Panc1 (cell line): Measurements from ENCODE around the gene CCDC73.

Experiments used
- POLR2AphosphoS5 ChIP-seq: IDR thresholded peaks from 2 replicates; pipeline ENCODE4 v1.6.1; 2012; ENCODE audit warnings: mild to moderate bottlenecking, low read depth, low read length, moderate library complexity
- SIN3A ChIP-seq: IDR thresholded peaks from 2 replicates; pipeline ENCODE4 v1.6.1; 2012; ENCODE audit warnings: low read depth, mild to moderate bottlenecking, low read length, moderate library complexity, borderline replicate concordance; ENCODE audit not compliant: insufficient read depth
- TF ChIP-seq, protein P1 (sequence below): fragments of 450-650 bp; IDR thresholded peaks from 2 replicates; pipeline ENCODE4 v1.5.1; 2017; ENCODE audit warnings: mild to moderate bottlenecking
- TF ChIP-seq, protein P2 (sequence below), 2 experiments: IDR thresholded peaks; 2 replicates each; pipeline ENCODE4 v1.6.1; 2011 to 2012; ENCODE audit warnings: low read depth in 2 of 2, control low read depth in 1 of 2, low read length in 1 of 2, mild to moderate bottlenecking in 1 of 2, moderate library complexity in 1 of 2; ENCODE audit not compliant: insufficient read depth in 1 of 2

DNA sequence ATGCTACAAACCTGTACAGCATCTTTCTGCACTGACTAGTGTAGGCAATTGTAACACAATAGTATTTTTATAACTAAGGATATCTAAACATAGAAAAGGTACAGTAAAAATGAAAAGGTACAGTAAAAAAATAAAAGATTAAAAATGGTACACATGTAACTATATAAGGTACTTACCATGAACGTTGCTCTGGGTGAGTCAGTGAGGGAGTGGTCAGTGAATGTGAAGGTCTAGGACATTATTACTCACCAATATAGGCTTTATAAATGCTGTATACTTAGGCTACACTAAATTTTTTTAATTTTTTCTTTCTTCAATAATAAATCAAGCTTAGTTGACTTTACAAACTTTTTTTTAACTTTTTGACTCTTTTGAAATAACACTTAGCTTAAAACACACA lies 150.9 kb downstream of the CCDC73 start:
- TF ChIP-seq, protein P1, sequence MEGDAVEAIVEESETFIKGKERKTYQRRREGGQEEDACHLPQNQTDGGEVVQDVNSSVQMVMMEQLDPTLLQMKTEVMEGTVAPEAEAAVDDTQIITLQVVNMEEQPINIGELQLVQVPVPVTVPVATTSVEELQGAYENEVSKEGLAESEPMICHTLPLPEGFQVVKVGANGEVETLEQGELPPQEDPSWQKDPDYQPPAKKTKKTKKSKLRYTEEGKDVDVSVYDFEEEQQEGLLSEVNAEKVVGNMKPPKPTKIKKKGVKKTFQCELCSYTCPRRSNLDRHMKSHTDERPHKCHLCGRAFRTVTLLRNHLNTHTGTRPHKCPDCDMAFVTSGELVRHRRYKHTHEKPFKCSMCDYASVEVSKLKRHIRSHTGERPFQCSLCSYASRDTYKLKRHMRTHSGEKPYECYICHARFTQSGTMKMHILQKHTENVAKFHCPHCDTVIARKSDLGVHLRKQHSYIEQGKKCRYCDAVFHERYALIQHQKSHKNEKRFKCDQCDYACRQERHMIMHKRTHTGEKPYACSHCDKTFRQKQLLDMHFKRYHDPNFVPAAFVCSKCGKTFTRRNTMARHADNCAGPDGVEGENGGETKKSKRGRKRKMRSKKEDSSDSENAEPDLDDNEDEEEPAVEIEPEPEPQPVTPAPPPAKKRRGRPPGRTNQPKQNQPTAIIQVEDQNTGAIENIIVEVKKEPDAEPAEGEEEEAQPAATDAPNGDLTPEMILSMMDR, result no peak
- TF ChIP-seq POLR2AphosphoS5 (no peak), SIN3A (no peak)
- TF ChIP-seq, protein P2, sequence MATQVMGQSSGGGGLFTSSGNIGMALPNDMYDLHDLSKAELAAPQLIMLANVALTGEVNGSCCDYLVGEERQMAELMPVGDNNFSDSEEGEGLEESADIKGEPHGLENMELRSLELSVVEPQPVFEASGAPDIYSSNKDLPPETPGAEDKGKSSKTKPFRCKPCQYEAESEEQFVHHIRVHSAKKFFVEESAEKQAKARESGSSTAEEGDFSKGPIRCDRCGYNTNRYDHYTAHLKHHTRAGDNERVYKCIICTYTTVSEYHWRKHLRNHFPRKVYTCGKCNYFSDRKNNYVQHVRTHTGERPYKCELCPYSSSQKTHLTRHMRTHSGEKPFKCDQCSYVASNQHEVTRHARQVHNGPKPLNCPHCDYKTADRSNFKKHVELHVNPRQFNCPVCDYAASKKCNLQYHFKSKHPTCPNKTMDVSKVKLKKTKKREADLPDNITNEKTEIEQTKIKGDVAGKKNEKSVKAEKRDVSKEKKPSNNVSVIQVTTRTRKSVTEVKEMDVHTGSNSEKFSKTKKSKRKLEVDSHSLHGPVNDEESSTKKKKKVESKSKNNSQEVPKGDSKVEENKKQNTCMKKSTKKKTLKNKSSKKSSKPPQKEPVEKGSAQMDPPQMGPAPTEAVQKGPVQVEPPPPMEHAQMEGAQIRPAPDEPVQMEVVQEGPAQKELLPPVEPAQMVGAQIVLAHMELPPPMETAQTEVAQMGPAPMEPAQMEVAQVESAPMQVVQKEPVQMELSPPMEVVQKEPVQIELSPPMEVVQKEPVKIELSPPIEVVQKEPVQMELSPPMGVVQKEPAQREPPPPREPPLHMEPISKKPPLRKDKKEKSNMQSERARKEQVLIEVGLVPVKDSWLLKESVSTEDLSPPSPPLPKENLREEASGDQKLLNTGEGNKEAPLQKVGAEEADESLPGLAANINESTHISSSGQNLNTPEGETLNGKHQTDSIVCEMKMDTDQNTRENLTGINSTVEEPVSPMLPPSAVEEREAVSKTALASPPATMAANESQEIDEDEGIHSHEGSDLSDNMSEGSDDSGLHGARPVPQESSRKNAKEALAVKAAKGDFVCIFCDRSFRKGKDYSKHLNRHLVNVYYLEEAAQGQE (IDR thresholded peaks at IDR 0.05; ENCODE audit: insufficient read depth in 1 of 2, low read depth in 2 of 2, low read length in 1 of 2), result no peak
